Measurements from ENCODE around the gene GRB7. TPM values are rescaled to one million over a fixed set of nuclear protein-coding genes. Genes with fewer than 3 reads are reported as not detected.

The GRB7 gene
- total and polyA plus RNA-seq, 9 of the 15 experiments (the other 6 are each of a cell fraction or from before 2014, with no cell fraction given) = 0.04 to 6.2 (median 2.2) TPM

DNA sequence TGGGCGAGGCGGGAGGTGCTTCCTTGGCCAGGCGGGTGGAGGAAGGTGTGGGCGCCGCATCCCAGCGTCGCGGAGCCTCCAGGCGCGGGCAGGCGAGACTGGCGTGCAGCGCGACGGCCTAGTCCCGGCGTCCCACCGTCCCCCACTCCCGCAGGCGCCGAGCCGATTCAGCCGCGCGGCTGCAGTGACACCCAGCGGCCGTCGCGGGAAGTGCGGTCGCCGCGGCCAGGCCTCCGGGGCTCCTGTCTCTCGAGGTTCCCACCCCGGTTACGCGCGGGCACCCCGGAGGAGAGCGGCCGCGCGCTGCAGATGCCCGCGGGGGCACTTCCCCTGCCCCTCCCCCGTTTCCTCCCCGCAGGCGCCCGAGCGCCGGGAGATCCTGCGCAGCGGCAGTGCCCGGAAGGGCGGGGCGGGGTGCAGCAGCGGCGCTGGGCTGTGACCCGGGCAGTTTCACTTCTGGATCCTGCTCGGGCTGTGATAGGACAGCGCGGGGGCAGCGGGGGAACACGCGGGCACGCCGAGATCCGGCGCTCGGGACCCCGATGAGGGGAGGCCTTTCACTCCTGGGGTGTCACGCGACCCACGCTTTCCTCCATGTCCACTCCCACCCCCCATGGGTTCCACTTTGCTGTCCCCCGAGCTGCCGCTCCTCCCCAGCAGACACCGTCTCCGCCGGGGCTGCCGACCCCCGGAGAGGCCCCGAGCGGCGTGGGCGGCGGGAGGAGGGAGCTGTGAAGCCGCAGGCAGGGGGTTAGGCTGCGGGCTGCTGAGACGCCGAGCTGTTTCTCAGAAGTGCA, 16.6 kb downstream of the GRB7 start (continued):
- TF ChIP-seq, protein P1, sequence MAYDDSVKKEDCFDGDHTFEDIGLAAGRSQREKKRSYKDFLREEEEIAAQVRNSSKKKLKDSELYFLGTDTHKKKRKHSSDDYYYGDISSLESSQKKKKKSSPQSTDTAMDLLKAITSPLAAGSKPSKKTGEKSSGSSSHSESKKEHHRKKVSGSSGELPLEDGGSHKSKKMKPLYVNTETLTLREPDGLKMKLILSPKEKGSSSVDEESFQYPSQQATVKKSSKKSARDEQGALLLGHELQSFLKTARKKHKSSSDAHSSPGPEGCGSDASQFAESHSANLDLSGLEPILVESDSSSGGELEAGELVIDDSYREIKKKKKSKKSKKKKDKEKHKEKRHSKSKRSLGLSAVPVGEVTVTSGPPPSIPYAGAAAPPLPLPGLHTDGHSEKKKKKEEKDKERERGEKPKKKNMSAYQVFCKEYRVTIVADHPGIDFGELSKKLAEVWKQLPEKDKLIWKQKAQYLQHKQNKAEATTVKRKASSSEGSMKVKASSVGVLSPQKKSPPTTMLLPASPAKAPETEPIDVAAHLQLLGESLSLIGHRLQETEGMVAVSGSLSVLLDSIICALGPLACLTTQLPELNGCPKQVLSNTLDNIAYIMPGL (CRISPR knock-in tag; IDR thresholded peaks at IDR 0.05) = peak; percentile 86

DNA sequence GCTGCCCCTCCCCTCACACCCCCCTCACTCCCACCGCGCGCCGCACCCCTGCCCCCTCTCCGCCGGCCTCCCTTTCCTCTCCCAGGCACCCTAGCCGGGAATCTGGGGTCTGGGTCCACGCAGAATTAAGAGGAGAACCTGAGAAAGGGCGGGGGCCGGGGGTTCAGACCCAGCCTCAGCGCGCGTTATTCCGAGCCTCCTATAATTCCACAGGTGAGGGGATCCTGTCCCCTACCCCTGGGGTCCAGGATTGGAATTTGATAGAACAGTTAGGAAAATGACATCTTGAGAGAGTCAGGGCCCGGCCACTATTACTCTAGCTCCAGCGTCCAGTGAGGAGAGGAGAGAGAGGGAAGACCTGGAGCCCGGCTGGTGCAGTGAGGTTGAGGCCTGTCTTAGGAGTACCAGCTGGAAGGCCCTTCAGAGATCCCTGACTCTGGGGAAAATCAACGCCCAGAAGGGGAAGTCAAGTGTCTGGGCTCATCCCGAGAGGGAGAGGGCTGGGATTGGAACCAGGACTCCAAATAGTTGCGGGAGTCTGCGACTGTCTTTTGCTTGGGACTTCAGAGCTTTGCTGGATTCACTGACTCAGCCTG, 17.3 kb downstream of the GRB7 start:
- peaks cover 9 to 42% of the 10 kb centered on the region in 2 experiments; a peak in 4 of 5 replicates for H3K4me1 ChIP-seq (replicated peaks in 1 of 2; ENCODE audit: control insufficient read depth in 2 of 2, insufficient read depth in 2 of 2, low read length in 2 of 2)
- ChIA-PET CTCF (ENCODE audit: low intra/inter-chr PET ratio) (interaction anchor here (0.9 to 6.1 kb wide), 5 partner anchors 25 to 207 kb away, joined by 3 to 118 read pairs (median 9); partner anchors contain the start of gene MIEN1), POLR2A (interaction anchor here (0.8 to 1.3 kb wide), 2 partner anchors 10 to 11 kb away, joined by 3 to 6 read pairs; no protein-coding TSS in a partner anchor)
- peak overlapping the region; percentile 67 to 98; a peak in 3 of 4 replicates for H3K9ac ChIP-seq (ENCODE audit: insufficient read depth in 1 of 2, low read depth in 2 of 2, low read length in 2 of 2)
- TF ChIP-seq ZNF316 (IDR thresholded peaks at IDR 0.05) (peak; percentile 27; the same call in 1 of the 2 replicates), RAD51 (IDR thresholded peaks at IDR 0.05; ENCODE audit: borderline replicate concordance, low read depth) (no peak)
- H3K27me3 ChIP-seq (ENCODE audit: control insufficient read depth in 2 of 2, insufficient read depth in 2 of 2, low read length in 2 of 2) = peaks cover 6 to 7% of the 10 kb centered on the region in 2 experiments; a peak in 2 of 5 replicates
- no peaks in the 10 kb centered on the region for H3K79me2 ChIP-seq (ENCODE audit: control insufficient read depth, insufficient read depth, low read length)
- peak overlapping the region; percentile 53 for H3K4me3 ChIP-seq
- 67% methylated on average over 9 of the region's 21 CpGs for WGBS (ENCODE audit: insufficient coverage, low coverage, missing lambda C conversion rate)
- peak overlapping the region; percentile 85 for H2AFZ ChIP-seq (ENCODE audit: low read depth, low read length)
- in situ Hi-C loops (cut with MboI) = loop anchor here (5.0 kb wide), 1 partner anchor 133 kb away; no protein-coding TSS in a partner anchor
- peak; percentile 58 for FAIRE-seq
- H3K9me1 ChIP-seq (ENCODE audit: control insufficient read depth, insufficient read depth, low read length) = no peaks in the 10 kb centered on the region
- no peaks in the 10 kb centered on the region for H4K20me1 ChIP-seq (replicated peaks; ENCODE audit: control insufficient read depth, insufficient read depth, low read length)
- no TSS peak for BruUV-seq (replicated peaks)
- H3K9me3 ChIP-seq (replicated peaks; ENCODE audit: control insufficient read depth, insufficient read depth, low read depth, low read length) = no peaks in the 10 kb centered on the region
- peak overlapping the region; percentile 64; the same call in 1 of the 3 replicates for H3K27ac ChIP-seq (ENCODE audit: extremely low read depth, low read depth, low read length)
- no peak for DNase-seq (ENCODE audit: extremely low read depth in 1 of 4, low spot score in 3 of 4)
- peak overlapping the region; percentile 49; the same call in 1 of the 2 replicates for H3K4me2 ChIP-seq (ENCODE audit: insufficient read depth, low read length)
- intact Hi-C loops (cut with micrococcal nuclease) = loop anchor here (1.0 to 5.0 kb wide), 2 partner anchors 83 to 133 kb away; no protein-coding TSS in a partner anchor
- no peak for ATAC-seq
- H3K36me3 ChIP-seq (ENCODE audit: control insufficient read depth, insufficient read depth, low read length) = no peaks in the 10 kb centered on the region

Data from K562 (cell line).